NCI-H446 (cell line): ENCODE measurements around the gene POTEH.
"Not testable (repeated sequence)": the region's sequence is repeated elsewhere in the genome, so short reads cannot be mapped to it uniquely, and the experiment has no call there.

ENCODE experiments used
- DNase-seq, 2 experiments: peaks; one replicate each; lab custom pipeline; 2025; lab: John Stamatoyannopoulos, UW

The POTEH gene

DNA sequence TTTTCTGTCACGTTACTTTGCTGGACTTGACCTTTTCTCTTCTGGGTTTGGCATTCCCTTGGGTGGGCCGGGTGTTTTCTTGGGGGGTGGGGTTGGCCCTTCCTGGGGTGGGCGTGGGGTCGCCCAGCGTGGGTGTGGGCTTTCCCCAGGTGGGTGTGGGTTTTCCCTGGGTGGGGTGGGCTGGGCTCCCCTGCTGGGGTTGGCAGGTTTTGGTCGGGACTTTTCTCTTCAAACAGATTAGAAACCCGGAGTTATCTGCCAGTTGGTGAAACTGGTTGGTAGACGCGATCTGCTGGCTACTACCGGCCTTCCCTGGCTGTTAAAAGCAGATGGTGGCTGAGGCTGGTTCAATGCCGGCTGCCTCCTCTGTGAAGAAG, at the start of gene POTEH:
TSS of gene POTEH (plus strand) at position 278 of the 377 bp plus-strand sequence. CDS start at position 330, 52 bp downstream.
- not testable (repeated sequence) for DNase-seq

DNA sequence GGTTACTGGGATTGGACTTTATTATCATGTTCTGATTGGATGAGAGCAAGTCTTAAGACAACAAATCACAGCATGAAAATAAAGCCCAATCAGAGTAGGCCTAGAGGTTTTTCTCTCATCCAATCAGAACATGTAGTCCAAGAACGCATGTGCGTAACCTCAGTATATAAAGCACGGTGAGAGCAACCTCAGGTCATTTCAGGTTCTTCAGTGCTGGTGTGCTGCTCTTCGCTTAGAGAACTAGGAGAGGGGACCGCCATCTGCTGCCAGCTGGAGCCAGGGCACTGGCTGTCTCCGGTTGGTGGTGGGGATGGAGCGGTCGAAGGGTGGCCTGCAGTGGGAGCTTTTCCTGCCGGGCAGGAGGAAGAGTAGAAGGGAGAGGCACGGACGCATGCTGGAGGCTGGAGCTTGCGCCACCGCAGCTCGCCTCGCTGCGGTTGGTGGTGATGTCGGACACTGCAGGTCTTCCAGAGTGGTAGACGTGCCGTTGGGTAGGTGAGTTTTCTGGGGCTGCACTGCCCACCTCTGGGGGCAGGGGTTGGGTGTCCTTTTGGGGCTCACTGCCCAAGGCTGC, 47.5 kb upstream of the POTEH start:
- not testable (repeated sequence) for DNase-seq

DNA sequence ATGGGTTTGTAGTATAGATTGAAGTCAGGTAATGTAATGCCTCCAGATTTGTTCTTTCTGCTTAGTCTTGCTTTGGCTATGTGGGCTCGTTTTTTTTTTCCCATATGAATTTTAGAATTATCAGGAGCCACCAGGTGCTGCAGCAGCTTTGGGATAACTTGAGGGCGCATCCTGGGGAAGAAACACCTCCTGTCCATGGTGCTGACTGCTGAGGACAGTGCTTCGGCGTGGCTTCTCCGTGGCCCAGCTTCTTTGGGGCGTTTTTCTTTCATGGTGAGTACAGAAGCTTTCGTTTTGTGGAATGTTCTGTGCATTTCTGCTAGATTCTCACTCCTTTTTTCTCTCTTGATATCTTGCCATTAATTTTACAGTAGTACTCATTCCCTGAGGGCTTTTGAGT, 37.9 kb upstream of the POTEH start:
- not testable (repeated sequence) for DNase-seq

DNA sequence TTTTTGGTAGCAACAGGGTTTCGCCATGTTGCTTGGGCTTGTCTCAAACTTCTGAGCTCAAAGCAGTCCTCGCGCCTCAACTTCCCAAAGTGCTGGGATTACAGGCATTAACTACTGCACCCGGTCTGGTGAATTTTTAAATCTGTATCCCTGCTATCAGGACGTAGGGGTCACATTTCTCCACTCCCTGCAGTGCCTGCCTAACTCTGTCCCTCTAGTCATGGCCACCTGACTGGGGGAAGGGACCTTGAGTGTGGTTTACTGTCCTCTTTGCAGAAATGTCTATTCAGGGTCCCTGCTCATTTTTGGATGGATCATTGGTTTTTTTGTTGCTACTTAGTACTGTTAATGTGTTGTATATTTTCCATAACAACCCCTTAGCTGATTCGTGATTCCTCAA, 37.1 kb upstream of the POTEH start:
- DNase-seq: not testable (repeated sequence)

DNA sequence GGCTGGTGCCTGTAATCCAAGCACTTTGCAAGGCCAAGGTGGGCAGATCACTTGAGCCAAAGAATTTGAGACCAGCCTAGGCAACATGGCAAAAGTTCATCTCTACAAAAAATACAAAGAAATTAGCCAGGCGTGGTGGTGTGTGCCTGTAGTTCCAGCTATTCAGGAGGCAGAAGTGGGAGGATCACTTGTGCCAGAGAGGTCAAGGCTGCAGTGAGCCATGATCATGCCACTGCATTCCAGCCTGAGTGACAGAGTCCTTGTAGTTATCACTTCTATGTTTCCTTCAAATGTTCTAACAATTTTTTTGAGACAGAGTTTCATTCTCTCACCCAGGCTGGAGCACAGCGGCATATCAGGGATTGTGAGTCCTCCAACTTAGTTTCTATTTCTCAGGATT, 36.6 kb upstream of the POTEH start:
- not testable (repeated sequence) for DNase-seq

DNA sequence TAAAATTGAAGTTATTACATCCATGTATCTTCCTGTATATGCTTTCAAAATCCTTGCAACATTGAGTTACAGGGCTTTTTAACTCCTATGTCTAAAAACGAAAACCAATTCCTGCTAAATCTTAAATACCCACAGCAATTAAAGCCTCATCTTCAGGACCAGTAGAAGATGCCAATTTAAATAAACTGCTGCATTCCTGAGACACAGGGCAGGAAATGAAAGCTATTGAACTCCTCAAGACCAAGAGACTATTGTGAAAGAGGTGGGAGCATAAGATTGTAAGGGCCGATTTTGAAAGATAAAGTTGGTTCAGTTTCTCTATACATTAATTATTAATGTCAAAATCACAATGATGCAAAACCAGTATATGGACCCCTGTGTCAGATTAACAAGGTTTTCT, 28.7 kb upstream of the POTEH start:
- not testable (repeated sequence) for DNase-seq

DNA sequence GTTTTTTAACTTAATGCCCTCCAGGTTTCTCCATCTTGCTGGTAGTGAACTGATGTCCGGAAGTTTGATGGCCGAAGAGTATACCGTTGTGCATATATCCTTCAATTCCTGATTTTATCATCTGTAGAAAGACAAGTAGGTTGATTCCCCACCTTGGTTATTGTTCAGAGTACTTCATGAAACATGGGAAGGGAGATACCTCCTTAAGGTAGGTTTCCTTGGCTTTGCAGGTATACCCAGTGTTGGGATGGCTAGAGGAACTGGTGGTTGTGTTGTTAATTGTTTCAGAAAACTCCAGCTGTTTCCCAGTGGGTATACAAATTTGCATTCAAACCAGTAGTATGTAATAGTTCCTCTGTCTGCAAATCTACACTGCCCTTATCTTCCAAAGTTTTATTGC, 25.1 kb upstream of the POTEH start:
- not testable (repeated sequence) for DNase-seq

DNA sequence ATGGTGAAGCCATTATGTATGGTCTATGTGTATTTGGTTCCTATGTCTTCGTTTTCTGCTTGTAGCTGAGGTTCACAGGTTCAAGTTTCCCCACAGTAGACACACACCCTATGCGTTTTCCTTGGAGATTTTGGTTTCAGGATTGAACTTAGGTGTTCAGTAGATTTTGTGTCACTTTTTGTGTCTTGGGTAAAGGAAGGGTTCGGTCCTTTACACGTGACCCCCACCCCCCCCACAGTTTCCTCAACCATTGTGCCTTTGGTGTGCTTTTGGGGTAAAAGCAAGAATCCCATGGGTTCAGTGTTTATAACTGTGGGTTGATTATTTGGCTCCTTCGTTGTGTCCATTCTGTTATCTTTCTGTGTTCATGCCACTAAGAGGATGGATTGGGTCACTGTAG, 24.3 kb upstream of the POTEH start:
- DNase-seq: not testable (repeated sequence)

DNA sequence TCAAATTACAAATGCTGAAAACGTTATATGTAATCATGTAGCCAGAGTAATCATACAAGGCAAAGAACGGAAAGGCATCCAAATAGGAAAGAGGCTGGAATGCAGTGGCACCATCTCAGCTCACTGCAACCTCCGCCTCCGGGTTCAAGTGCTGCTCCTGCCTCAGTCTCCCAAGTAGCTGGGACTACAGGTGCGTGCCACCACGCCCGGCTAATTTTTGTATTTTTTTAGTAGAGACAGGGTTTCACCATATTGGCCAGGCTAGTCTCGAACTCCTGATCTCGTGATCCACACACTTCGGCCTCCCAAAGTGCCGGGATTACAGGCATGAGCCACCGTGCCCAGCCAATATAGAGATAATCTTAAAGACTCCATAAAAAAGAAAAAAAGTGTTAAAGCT, 20.4 kb upstream of the POTEH start:
- DNase-seq: not testable (repeated sequence)

DNA sequence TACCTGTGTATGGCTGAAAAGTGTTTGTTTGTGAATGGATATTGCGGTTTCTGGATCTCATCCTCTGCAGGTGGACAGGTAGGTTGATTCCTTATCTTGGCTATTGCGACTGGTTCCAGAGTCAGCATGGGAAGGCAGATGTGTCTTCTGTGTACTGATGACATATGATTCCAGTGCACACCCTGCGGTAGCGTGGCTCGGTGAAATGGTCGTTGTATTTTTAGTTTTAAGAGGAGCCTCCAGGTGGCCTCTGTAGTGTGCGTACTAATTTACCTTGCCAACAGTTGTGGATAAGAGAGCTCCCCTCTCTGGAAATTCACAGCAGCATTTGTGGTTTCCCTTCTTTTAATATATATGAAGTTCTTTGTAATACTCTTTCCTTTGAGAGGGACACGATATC, 10.1 kb upstream of the POTEH start:
- DNase-seq: not testable (repeated sequence)

DNA sequence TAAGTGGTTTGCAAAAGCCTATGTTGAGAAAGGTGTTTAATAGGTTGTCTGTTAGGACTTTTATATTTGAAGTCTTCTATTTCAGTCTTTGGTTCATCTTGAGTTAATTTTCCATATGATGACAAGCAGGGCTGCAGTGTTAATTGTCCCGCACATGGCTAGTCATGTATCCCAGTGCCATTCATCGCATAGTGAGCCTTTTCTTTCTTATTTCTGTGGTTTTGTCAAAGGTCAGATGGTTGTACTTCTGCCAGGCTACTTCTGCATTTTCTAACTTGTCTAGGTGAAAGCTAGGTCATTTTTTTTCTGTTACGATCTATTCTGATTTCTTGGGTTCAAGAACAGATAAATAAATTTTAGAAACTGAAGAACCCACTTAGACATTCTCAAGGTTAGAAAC, 5.7 kb upstream of the POTEH start:
- not testable (repeated sequence) for DNase-seq

DNA sequence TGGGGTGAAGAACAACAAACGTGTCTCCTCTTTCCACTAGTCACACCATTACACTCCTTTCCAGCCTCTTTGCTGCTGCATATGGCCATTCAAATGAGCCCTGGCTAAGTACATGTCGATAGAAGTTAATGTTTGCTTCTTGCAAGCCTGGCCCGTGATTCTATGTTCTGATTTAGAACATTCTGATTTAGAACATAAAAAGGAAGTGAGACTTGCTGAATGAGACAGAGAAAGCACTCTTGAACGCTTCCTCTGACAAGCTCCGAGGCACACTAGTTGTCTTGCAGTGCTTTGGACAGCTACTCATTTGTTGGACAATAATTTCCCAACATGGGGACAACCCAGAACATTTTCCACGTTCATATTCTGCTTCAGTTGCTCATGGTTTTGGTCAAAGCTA, 5.1 kb upstream of the POTEH start:
- not testable (repeated sequence) for DNase-seq

DNA sequence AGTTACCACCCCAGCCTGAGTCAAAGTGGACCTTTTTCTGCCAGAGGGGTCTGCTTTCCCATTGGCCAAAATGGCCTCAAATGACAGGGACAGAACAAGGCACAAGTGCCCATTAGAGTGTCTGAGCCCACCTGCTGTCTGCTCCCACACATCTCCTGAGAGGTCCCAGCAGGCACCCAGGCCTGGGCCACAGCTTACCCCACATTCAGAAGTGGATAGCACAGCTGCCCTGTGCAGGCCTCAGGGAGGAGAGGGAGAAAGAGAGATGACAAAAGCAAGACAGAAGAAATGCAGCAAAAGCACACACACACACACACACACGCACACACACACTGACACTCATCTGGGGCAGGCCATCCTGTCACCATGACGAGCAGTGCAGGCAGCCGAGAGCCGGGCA, 4.2 kb upstream of the POTEH start:
- not testable (repeated sequence) for DNase-seq

DNA sequence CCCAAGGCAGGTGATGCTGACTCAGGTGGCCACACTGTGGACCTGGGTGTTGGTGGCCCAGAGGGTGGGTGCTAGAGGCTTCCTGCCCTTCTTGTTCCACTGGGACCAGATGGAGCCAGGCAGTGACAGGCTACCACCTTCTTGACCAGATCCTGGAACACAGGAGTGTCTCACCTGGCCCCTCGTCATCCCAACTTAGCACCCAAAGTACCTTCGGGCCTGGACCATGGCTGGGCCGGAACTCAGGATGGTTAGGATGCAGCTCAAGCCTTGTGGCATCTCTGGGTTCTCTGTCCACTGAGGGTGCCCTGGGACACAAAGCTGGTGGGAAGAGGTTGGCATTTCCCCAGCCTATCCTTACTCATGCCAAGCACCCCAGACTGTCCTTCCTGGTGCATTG, 2.7 kb upstream of the POTEH start:
- DNase-seq: not testable (repeated sequence)

DNA sequence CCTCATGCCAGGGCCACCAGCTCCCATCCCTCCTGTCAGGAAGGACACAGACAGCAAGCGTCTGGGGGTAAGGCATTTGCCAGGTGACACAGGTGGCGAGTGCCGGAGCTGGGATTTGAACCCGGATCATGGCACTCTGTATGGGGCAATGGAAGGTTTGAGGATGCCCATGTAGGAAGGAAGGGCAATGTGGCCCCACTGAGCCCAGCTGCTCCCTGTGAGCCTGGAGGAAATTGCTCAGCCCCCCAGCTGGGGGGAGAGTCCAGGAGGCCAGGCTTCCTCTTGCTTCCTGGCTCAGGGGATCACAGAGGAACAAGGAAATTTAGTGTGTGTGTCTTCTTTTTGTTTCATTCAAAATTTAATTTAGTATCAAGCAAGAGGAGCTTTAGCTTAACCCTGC, 2.1 kb upstream of the POTEH start:
- not testable (repeated sequence) for DNase-seq

DNA sequence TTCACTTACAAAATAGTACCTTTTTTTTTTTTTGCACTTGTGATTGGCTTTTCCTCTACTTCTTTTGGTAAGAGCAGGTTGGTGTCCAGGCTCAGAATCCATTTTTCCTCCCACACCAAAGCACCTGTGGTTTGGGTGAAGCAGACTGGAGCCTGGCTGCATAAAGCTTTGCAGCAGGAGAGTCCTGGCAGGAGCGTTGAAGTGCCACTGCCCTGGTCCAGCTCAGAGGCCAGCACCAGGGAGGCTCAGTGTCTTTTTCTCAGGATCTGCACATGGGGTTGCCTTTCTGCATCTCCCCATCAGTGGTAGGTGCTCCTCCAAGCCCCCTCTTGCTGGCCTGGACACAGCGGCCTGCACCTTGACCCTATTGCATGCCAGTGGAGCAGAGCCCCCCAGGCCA, 1.7 kb upstream of the POTEH start:
- DNase-seq: not testable (repeated sequence)

DNA sequence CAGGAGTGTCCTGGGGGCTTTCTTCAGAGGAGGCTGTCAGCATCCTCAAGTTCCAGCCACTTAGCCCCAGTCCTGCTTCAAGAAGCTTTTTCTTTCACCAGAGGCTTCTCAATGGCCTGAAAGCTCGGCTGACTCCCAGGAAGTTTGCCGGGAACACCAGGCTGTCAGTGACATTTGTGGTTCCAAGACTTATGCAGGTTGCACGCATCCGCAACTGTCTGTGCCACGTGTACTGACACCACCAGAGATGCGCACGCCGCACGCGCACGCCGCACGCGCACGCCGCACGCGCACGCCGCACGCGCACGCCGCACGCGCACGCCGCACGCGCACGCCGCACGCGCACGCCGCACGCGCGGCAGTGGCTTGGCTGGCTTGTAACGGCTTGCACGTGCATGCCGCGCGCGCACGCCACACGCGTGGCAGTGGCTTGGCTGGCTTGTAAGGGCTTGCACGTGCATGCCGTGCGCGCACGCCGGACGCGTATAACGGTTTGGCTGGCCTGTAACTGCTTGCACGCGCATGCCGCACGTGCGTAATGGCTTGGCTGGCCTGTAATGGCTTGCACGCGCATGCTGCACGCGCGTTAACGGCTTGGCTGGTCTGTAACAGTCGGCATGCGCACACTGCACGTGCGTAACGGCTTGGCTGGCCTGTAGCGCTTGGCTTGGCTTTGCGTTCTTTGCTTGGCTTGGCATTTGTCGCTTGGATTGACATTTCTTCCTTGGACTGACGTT, 646 bp upstream of the POTEH start:
- DNase-seq: not testable (repeated sequence)

DNA sequence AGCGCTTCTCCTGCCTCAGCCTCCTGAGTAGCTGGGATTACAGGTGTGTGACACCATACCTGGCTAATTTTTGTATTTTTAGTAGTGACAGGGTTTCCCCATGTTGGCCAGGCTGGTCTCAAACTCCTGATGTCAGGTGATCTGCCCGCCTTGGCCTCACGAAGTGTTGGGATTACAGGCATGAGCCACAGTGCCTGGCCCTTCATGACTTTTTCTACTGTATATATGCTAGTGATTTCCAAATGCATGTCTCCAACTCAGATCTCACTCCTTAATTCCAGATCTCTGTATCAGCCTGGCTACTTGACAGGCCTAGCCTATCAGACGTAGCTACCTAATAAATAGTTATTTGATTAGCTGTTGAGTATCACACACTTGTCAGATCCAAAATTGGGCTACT, 23.8 kb downstream of the POTEH start:
- not testable (repeated sequence) for DNase-seq

DNA sequence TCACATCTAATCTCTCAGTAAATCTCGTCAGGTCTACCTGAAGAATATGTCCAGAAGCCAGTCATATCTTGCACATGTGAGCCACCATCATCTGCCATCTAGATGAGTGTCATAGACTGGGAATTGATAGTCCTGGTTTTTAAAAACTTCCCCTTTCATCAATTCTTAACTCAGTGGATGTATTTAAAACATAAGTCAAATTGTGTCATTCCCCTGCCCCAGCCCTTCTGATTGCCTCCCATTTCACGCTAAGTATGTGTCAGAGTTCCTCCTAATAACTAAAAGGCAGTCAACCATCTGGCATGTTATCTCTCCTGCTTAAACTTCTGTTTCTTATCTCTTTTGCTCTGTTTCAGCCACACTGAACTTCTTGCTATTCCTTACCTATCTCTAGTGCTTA, 24.3 kb downstream of the POTEH start:
- not testable (repeated sequence) for DNase-seq

DNA sequence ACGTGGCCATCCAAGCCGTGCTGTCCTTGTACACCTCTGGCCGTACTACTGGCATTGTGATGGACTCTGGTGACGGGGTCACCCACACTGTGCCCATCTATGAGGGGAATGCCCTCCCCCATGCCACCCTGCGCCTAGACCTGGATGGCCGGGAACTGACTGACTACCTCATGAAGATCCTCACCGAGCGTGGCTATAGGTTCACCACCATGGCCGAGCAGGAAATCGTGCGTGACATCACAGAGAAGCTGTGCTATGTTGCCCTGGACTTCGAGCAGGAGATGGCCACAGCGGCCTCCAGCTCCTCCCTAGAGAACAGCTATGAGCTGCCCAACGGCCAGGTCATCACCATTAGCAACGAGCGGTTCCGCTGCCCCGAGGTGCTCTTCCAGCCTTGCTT, 32.1 kb downstream of the POTEH start:
- DNase-seq: not testable (repeated sequence)

DNA sequence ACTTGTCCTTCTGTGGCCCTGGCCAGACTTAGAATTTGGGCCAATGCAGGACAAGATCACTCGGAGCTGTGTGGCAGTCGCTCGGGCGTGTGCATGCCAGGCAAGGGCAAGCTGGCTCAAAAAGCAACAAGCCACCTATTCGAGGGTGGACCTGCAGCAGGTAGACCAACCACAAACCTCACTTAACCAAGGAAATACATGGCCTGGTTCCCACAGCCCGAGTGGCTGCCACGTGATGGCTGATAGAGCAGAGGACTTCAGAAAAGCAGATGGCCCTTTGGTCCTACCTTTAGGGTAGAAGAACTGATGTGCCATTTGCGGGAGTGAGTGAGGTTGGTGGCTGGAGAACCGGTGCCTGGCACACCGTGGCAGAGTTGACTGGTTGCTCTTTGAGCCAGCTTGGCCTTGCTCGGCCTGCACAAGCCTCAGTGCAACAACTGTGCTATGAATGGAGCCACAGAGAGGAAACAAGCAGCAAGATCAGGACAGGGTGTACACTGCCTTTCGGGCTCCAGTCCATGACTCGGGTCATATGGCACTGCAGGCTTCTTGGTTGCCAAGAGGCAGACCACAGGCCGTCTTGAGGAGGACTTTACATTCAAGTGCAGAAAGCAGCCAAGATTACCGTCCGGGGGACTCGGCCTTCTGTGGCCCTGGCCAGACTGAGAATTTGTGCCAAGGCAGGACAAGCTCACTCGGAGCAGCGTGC, 39.5 kb downstream of the POTEH start:
- not testable (repeated sequence) for DNase-seq

DNA sequence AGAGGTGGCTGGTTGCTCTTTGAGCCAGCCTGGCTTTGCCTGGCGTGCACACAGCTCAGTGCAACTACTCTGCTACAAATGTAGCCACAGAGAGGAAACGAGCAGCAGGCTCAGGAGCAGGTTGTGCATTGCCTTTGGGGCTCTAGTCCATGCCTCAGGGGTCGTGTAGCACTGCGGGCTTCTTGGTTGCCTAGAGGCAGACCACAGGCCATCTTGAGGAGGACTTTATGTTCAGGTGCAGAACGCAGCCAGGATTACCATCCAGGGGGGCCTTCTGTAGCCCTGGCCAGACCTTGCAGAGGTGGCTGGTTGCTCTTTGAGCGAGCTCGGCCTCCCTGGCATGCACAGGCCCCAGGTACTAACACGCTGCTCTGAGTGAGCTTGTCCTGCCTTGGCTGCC, 41.2 kb downstream of the POTEH start:
- not testable (repeated sequence) for DNase-seq

DNA sequence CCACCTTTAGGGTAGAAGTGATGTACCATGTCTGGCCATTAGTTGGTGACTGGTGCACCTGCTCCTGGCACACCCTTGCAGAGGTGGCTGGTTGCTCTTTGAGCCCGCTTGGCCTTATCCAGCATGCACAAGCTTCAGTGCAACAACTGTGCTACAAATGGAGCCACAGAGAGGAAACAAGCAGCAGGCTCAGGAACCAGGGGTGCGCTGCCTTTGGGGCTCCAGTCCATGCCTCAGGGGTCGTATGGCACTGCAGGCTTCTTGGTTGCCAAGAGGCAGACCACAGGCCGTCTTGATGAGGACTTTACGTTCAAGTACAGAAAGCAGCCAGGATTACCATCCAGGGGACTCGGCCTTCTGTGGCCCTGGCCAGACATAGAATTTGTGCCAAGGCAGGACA, 44.6 kb downstream of the POTEH start:
- DNase-seq: not testable (repeated sequence)
